T-helper 1 cell treated with Interleukin-12 subunit alpha and Interleukin-12 subunit beta and Interleukin-4 antibody, amounts not matched to agents 30 μg/mL and 1 μg/mL, for 36 hours (primary cell): ENCODE data around the gene ISYNA1.
A peak's percentile ranks its signal among the peaks of the same experiment; 100 is the strongest.

Experiments
- H3K27ac Mint-ChIP-seq: one replicate; pipeline ENCODE4 v1.8.0; 2021; ENCODE audit warnings: mild to moderate bottlenecking, mixed read lengths
- H3K27me3 Mint-ChIP-seq: one replicate; pipeline ENCODE4 v1.8.0; 2021; ENCODE audit warnings: low read depth, mixed read lengths
- H3K36me3 Mint-ChIP-seq: one replicate; pipeline ENCODE4 v1.8.0; 2021; ENCODE audit warnings: low read depth, mixed read lengths
- H3K4me1 Mint-ChIP-seq: one replicate; pipeline ENCODE4 v1.8.0; 2021; ENCODE audit warnings: low read depth, mixed read lengths
- H3K4me3 Mint-ChIP-seq: one replicate; pipeline ENCODE4 v1.8.0; 2021; ENCODE audit warnings: mild to moderate bottlenecking, moderate library complexity, mixed read lengths
- H3K9me3 Mint-ChIP-seq: one replicate; pipeline ENCODE4 v1.8.0; 2021; ENCODE audit warnings: mixed read lengths

ISYNA1 gene

DNA sequence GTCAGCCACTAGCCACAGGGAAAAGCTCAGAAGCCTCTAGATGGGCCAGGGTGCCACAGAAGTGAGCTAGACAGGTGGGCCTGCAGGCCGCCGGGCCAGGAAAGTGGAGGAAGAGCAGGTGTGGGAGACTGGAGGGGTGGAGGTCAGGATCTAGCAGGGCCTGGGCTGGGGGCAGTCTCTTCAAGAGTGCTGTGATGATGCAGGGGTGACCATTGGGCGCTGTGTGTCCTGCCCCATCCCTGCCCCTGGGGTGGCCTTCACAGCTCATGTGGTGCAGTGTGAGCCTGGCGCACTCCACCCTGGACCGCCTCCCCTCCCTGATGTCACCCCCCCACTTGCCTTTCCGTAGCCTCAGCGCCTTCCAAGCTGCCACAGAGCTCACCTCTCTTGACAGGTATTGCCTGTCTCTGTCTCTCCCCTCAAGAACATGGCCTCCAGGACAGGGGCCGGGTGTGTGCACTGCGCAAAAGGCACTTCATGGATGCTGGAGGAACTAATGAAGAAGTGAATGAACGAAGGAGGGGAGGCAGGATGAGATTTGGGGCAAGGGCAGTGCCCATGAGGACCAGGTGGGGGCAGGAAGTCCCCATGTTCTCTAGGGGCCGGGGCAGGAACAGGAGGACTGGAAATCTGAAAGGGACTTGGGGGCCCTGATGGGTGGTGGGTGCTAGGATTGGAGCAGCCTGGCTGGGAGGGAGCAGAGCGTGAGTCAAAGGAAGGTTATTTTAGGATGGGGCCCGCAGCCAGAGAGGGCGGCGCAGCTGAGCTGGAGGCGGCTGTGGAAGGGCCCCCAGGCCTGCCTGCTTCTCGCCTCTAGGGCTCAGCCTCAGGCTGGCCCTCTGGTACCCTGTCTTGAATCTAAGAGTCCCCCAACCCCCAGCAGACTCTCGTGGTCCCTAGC, 12.2 kb downstream of the ISYNA1 start:
- peaks cover 2% of the 10 kb centered on the region for H3K36me3 Mint-ChIP-seq
- H3K27ac Mint-ChIP-seq, result peak overlapping the region; percentile 76
- no peak overlapping the region for H3K4me3 Mint-ChIP-seq
- no peaks in the 10 kb centered on the region for H3K27me3 Mint-ChIP-seq
- H3K9me3 Mint-ChIP-seq, result no peaks in the 10 kb centered on the region
- peaks cover 37% of the 10 kb centered on the region for H3K4me1 Mint-ChIP-seq

GRCh38 chr19:18424890-18425514, 12.9 kb downstream of the ISYNA1 start:
- Mint-ChIP-seq H3K27ac (peak overlapping the region; percentile 6), H3K9me3 (no peaks in the 10 kb centered on the region), H3K27me3 (no peaks in the 10 kb centered on the region), H3K4me3 (no peak overlapping the region), H3K4me1 (peaks cover 41% of the 10 kb centered on the region), H3K36me3 (peaks cover 5% of the 10 kb centered on the region)

GRCh38 chr19:18424122-18424889, 13.6 kb downstream of the ISYNA1 start:
- H3K9me3 Mint-ChIP-seq, result no peaks in the 10 kb centered on the region
- peak overlapping the region; percentile 6 for H3K27ac Mint-ChIP-seq
- no peaks in the 10 kb centered on the region for H3K27me3 Mint-ChIP-seq
- H3K4me1 Mint-ChIP-seq, result peaks cover 38% of the 10 kb centered on the region
- H3K36me3 Mint-ChIP-seq, result peaks cover 5% of the 10 kb centered on the region
- H3K4me3 Mint-ChIP-seq, result no peak overlapping the region

DNA sequence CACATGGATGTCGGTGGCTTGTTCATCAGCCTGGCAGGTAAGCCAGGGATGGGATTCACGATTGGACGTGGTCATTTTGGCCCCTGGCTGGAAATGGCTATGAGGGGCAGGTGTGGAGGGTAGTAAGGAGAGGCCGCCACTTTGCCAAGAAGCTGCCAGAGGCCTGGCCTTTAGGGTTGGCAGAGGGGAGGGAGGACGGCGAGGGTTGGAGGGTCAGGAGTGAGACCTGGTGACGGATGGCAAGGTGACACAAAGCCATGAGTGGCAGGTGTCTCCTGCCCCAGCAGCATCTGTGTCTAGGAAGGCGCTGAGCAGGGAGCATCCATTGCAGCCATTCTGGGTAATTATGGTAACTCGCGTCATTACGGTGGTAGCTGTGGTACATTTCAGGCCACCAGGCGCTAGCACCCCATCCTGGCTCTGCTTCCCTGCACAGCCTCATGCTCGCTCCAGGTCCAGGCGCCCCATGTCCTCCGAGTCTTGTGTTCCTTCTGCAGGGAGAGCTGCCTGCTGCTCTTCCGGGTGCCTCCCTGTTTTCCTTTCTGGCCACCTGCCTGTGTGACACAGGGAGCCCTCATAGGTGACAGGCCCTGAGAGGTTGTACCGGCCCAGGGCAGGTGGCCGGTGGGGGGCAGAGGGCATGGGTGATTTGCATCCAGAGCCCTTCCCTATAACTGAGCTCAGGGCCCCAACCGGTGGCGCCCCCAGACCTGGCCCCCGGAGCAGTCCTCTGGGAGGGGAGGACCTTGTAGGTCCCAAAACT, 14.5 kb downstream of the ISYNA1 start:
- H3K4me1 Mint-ChIP-seq, result peaks cover 45% of the 10 kb centered on the region
- peak overlapping the region; percentile 76 for H3K4me3 Mint-ChIP-seq
- peak overlapping the region; percentile 71 for H3K27ac Mint-ChIP-seq

DNA sequence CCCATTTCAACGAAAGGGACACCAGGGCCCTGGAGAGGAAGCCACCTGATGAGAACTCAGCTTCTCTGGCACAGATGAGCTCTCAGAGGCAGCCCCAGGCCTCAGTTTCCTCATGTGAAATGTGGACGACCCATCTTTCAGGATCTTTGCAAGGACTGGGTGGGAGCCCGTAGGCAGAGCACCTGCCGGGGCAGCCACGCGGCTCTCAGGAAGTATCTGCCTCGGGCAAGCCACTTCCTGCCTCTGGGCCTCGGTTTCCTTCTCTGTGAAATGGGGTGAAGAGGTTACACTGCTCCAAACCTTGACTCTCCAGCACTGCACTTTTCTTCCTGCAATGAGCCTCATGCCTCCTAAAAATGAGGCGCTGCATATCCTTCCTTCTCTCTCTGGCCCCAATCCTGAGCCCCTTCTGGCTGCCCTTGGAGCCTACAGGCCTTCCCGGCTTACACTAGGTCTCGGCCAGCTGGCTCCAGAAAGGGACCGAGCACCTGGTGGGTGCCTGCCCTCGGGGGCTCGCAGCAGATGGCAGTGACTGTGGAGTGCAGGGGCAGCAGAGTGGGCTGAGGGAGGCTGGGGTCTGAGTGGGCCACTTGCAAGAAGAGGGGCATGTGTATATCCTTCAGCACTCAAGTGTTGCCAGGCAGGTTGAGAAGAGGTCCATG, 15.3 kb downstream of the ISYNA1 start:
- H3K9me3 Mint-ChIP-seq, result no peaks in the 10 kb centered on the region
- H3K4me3 Mint-ChIP-seq, result peak overlapping the region; percentile 76
- peaks cover 49% of the 10 kb centered on the region for H3K4me1 Mint-ChIP-seq
- H3K36me3 Mint-ChIP-seq, result peaks cover 5% of the 10 kb centered on the region
- H3K27me3 Mint-ChIP-seq, result no peaks in the 10 kb centered on the region
- peak overlapping the region; percentile 79 for H3K27ac Mint-ChIP-seq

More for the DNA sequence above, 14.5 kb downstream of the ISYNA1 start:
- no peaks in the 10 kb centered on the region for H3K27me3 Mint-ChIP-seq
- peaks cover 5% of the 10 kb centered on the region for H3K36me3 Mint-ChIP-seq
- no peaks in the 10 kb centered on the region for H3K9me3 Mint-ChIP-seq

GRCh38 chr19:18421371-18421959, 16.5 kb downstream of the ISYNA1 start:
- peaks cover 5% of the 10 kb centered on the region for H3K36me3 Mint-ChIP-seq
- no peaks in the 10 kb centered on the region for H3K27me3 Mint-ChIP-seq
- peak overlapping the region; percentile 98 for H3K4me3 Mint-ChIP-seq
- H3K27ac Mint-ChIP-seq, result peak overlapping the region; percentile 79
- H3K9me3 Mint-ChIP-seq, result no peaks in the 10 kb centered on the region
- H3K4me1 Mint-ChIP-seq, result peaks cover 54% of the 10 kb centered on the region

DNA sequence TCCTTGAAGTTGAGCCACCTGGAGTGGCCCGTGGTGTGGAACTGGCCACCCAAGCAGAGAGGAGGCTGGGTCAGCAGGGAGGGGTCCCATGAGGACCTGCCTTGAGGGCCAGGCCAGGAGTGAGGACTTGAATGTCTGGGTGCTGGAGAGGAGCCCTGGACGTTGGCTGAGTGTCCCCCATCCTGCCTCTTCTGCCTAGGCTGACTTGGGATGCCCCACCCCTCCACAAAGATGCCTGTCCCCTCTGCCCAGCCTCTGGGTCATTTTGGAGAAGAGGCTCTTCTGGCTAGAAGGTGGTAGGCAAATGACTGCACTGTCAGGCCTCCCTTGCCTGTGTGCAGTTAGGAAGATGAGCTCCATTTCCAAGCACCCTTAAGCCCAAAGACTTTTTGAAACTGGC, 17.0 kb downstream of the ISYNA1 start:
- Mint-ChIP-seq H3K36me3 (peaks cover 5% of the 10 kb centered on the region), H3K4me1 (peaks cover 57% of the 10 kb centered on the region), H3K9me3 (no peaks in the 10 kb centered on the region), H3K27me3 (no peaks in the 10 kb centered on the region), H3K4me3 (peak overlapping the region; percentile 98), H3K27ac (peak overlapping the region; percentile 79)

DNA sequence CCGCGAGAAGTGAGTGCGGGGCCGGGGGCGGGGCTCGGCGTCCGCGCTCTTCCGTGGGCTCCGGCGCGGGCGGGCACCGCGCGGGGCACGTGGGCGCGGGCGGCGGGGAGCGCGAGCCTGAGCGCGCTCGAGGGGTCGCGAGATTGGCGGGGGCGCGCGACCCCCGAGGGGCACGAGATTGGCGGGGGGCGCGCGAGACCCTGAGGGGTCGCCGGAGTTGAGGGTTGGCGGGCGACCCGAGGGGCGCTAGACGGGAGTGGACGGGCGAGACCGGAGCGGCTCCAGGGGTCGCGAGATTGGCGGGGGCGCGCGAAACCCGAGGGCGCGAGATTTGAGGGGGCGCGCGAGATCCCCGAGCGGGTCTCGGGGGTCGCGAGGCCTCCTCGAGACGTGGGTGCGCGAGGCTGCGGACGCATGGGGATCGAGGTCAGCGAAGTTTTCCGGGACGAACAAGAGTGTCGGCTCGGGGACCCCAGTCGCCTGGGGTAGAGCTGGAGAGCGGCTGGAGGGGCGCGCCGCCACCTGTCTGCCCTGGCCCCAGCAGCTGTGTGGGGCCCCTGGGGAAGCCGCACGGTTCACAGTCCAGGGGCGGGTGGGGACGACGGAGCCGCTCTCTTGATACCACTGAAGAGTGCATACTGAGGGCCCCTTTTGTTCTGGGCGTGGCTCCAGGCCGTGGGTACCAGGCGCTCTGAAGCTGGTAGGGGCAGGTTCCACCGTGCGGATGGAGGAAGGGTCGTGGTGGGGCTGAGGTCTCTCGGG, 18.1 kb downstream of the ISYNA1 start:
- Mint-ChIP-seq H3K36me3 (peaks cover 5% of the 10 kb centered on the region), H3K27ac (peak overlapping the region; percentile 88), H3K27me3 (no peaks in the 10 kb centered on the region)

DNA sequence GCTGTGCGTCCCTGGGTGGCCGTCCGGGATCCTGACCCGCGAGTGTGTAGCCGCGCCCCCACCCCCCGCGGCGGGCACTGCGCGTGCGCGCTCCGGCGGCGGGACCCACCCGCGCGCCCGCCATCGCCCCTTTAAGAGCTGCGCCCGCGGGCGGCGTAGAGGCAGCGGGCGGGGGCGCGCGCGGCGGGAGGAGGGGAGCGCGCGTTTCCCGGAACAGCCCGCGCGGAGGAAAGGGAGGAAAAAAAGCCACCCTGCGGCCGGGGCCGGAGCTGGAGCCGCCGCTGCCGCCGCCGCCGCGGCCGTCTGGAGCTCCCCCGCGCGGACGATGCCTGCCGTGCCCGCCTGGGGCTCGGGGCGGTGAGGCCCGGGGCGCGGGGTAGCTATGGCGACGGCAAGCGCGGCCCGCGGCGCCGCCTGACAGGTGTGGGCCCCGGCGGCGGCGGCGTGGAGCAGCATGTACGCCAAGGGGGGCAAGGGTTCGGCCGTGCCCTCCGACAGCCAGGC, 18.7 kb downstream of the ISYNA1 start, which contains the start of gene SSBP4:
TSS of gene SSBP4 (plus strand) at position 204 of the 504 bp plus-strand sequence. CDS start at position 455, 251 bp downstream.
- Mint-ChIP-seq H3K4me3 (peak within 1 kb of the TSS; percentile 98), H3K27me3 (no peaks in the 10 kb centered on the region), H3K36me3 (peaks cover 5% of the 10 kb centered on the region), H3K27ac (peak within 1 kb of the TSS; percentile 88), H3K4me1 (peaks cover 67% of the 10 kb centered on the region), H3K9me3 (no peaks in the 10 kb centered on the region)

More for the DNA sequence above, 18.1 kb downstream of the ISYNA1 start:
- H3K4me3 Mint-ChIP-seq, result peak overlapping the region; percentile 98
- peaks cover 61% of the 10 kb centered on the region for H3K4me1 Mint-ChIP-seq
- H3K9me3 Mint-ChIP-seq, result no peaks in the 10 kb centered on the region

DNA sequence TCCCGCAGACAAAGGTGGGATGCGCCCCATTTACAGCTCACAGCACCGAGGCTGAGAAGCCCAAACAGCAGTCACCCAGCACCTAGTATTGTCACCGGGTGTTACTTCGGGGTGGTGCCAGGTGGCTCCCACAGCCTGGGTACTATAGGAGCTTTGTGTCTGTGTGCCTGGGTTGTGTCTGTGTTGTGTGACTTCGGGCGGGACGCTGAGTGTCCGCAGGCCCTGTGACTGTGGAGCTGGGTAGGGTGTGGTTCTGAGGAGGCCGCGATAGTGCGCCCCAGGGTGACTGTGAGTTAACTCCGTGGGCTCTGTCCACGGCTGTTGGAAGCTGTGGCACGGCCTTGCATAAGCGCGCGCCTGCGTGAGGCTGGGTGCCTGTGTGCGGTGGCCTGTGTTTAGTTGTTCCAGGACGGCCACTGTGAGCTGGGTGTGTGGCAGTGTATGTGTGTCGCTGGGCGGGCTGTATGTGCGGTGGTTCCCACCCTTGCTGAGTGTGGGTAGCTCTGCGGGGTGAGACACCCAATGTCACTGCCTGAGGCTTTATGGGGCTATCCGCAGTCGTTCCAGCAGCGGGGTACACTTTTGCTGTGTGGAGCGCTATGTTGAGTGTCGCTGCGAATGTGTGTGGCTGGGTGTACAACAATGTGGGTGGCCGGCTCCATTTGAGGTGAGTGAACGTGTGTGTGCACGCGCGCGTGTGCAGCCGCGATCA, 19.3 kb downstream of the ISYNA1 start:
- H3K4me1 Mint-ChIP-seq, result peaks cover 67% of the 10 kb centered on the region
- H3K4me3 Mint-ChIP-seq, result peak overlapping the region; percentile 79

DNA sequence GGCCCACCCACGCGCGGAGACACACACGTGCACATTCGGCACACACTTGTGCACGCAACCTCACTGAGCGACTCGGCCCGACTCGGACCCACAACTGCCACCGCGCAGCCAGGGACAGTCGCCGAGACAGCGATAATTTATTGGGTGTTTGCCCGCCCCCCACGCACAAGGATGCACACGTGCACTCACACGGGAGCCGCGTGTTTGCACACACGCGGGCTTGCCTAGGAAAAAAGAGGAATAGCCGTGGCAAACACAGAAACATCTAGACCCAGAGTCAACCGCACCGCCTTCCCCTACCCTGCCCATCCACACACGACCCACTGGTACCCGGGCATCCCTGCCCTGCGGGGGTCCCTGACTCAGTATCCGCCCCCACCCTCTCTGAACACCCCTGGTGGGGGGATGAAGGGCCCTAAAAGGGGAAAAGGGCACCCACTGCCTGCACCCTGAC, 19.9 kb downstream of the ISYNA1 start:
- H3K4me1 Mint-ChIP-seq, result peaks cover 61% of the 10 kb centered on the region

More for the DNA sequence above, 19.3 kb downstream of the ISYNA1 start:
- H3K36me3 Mint-ChIP-seq, result peaks cover 5% of the 10 kb centered on the region
- no peaks in the 10 kb centered on the region for H3K27me3 Mint-ChIP-seq
- H3K27ac Mint-ChIP-seq, result peak overlapping the region; percentile 87
- H3K9me3 Mint-ChIP-seq, result no peaks in the 10 kb centered on the region

More for the DNA sequence above, 19.9 kb downstream of the ISYNA1 start:
- Mint-ChIP-seq H3K9me3 (no peaks in the 10 kb centered on the region), H3K4me3 (peak overlapping the region; percentile 79), H3K27me3 (no peaks in the 10 kb centered on the region), H3K36me3 (peaks cover 3% of the 10 kb centered on the region), H3K27ac (peak overlapping the region; percentile 87)
